ENCODE measurements around the gene DAPK1. TPM values are rescaled to one million over a fixed set of nuclear protein-coding genes. Genes with fewer than 3 reads are reported as not detected.

The DAPK1 gene
- total RNA-seq, 2 donors from 2014 or later: 39.1 to 40.6 TPM

GRCh38 chr9:87503927-87504326, 6.3 kb downstream of the DAPK1 start:
- no peak overlapping the region for H3K4me3 ChIP-seq
- H3K27me3 ChIP-seq (replicated peaks; ENCODE audit: insufficient read depth): no peaks in the 10 kb centered on the region
- ATAC-seq (ENCODE audit: insufficient number of reproducible peaks, low FRiP score, low read depth): no peak
- TF ChIP-seq, protein P1, sequence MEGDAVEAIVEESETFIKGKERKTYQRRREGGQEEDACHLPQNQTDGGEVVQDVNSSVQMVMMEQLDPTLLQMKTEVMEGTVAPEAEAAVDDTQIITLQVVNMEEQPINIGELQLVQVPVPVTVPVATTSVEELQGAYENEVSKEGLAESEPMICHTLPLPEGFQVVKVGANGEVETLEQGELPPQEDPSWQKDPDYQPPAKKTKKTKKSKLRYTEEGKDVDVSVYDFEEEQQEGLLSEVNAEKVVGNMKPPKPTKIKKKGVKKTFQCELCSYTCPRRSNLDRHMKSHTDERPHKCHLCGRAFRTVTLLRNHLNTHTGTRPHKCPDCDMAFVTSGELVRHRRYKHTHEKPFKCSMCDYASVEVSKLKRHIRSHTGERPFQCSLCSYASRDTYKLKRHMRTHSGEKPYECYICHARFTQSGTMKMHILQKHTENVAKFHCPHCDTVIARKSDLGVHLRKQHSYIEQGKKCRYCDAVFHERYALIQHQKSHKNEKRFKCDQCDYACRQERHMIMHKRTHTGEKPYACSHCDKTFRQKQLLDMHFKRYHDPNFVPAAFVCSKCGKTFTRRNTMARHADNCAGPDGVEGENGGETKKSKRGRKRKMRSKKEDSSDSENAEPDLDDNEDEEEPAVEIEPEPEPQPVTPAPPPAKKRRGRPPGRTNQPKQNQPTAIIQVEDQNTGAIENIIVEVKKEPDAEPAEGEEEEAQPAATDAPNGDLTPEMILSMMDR (IDR thresholded peaks at IDR 0.05): no peak
- H3K4me1 ChIP-seq (ENCODE audit: control insufficient read depth in 1 of 2, low read depth in 2 of 2): no peaks in the 10 kb centered on the region
- no peak for DNase-seq (ENCODE audit: low spot score)
- no peak overlapping the region for H3K27ac ChIP-seq
- no peaks in the 10 kb centered on the region for H3K36me3 ChIP-seq
- no peaks in the 10 kb centered on the region for H3K9me3 ChIP-seq

- TF ChIP-seq, protein P1 (IDR thresholded peaks at IDR 0.05): no peak
- no peak overlapping the region for H3K27ac ChIP-seq
- ATAC-seq (ENCODE audit: insufficient number of reproducible peaks, low FRiP score, low read depth) (no peak), DNase-seq (ENCODE audit: low spot score) (no peak)
- H3K9me3 ChIP-seq: no peaks in the 10 kb centered on the region
- H3K4me1 ChIP-seq (ENCODE audit: control insufficient read depth in 1 of 2, low read depth in 2 of 2): no peaks in the 10 kb centered on the region
- no peak overlapping the region for H3K4me3 ChIP-seq
- no peaks in the 10 kb centered on the region for H3K27me3 ChIP-seq (replicated peaks; ENCODE audit: insufficient read depth)
- H3K36me3 ChIP-seq: no peaks in the 10 kb centered on the region
Measured at GRCh38 chr9:87504938-87505337, 7.3 kb downstream of the DAPK1 start.

- ATAC-seq (ENCODE audit: insufficient number of reproducible peaks, low FRiP score, low read depth) (no peak), DNase-seq (ENCODE audit: low spot score) (no peak)
- Histone ChIP-seq H3K4me3 (no peak overlapping the region), H3K27me3 (replicated peaks; ENCODE audit: insufficient read depth) (no peaks in the 10 kb centered on the region), H3K9me3 (no peaks in the 10 kb centered on the region), H3K36me3 (no peaks in the 10 kb centered on the region), H3K27ac (no peak overlapping the region), H3K4me1 (ENCODE audit: control insufficient read depth in 1 of 2, low read depth in 2 of 2) (no peaks in the 10 kb centered on the region)
- TF ChIP-seq, protein P1 (IDR thresholded peaks at IDR 0.05): no peak
Measured at GRCh38 chr9:87505869-87506678, 8.4 kb downstream of the DAPK1 start.

GRCh38 chr9:87507576-87507975, 9.9 kb downstream of the DAPK1 start:
- TF ChIP-seq, protein P1 (IDR thresholded peaks at IDR 0.05): no peak
- Histone ChIP-seq H3K27ac (no peak overlapping the region), H3K9me3 (no peaks in the 10 kb centered on the region), H3K4me3 (no peak overlapping the region), H3K27me3 (replicated peaks; ENCODE audit: insufficient read depth) (no peaks in the 10 kb centered on the region), H3K36me3 (no peaks in the 10 kb centered on the region), H3K4me1 (ENCODE audit: control insufficient read depth in 1 of 2, low read depth in 2 of 2) (no peaks in the 10 kb centered on the region)
- DNase-seq (ENCODE audit: low spot score): no peak
- no peak for ATAC-seq (ENCODE audit: insufficient number of reproducible peaks, low FRiP score, low read depth)

DNA sequence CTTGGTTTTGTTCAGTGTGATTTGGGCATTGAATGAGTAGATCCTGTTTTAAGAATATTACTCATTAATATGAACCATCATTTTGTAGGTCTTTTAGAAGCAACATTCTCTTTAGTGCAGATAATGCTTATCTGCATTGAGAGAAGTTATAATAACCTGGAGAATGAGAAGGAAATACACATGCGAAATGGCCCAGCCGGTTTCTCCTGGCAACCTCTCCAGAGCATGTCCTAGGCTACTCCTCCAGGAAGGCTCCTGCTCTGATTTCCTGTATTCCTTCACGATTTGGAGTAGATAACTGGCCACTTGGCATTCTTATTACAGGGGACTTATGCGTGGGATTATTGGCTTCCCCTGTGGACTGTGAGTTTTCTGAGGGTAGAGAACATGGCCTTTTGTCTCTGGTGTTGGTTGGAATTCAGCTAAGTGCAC, 12.6 kb downstream of the DAPK1 start:
- H3K4me3 ChIP-seq: no peak overlapping the region
- DNase-seq (ENCODE audit: low spot score): no peak
- no peaks in the 10 kb centered on the region for H3K27me3 ChIP-seq (replicated peaks; ENCODE audit: insufficient read depth)
- H3K4me1 ChIP-seq (ENCODE audit: control insufficient read depth in 1 of 2, low read depth in 2 of 2): no peaks in the 10 kb centered on the region
- TF ChIP-seq, protein P1 (IDR thresholded peaks at IDR 0.05): no peak
- ATAC-seq (ENCODE audit: insufficient number of reproducible peaks, low FRiP score, low read depth): no peak
- no peak overlapping the region for H3K27ac ChIP-seq
- no peaks in the 10 kb centered on the region for H3K36me3 ChIP-seq
- H3K9me3 ChIP-seq: no peaks in the 10 kb centered on the region
